KOPT-K1 (cell line): ENCODE data around the gene SPTBN5.

Experiments used
- H3K27ac ChIP-seq: fragments of 200-600 bp; sonication (generic); 2 replicates; pipeline ENCODE4 v1.5.1; 2016; ENCODE audit warnings: antibody characterized with exemption, mild to moderate bottlenecking, low read depth, low read length; ENCODE audit not compliant: poor library complexity, severe bottlenecking
- H3K36me3 ChIP-seq: fragments of 200-600 bp; sonication (generic); 2 replicates; pipeline ENCODE4 v1.5.1; 2017; ENCODE audit warnings: antibody characterized with exemption, mild to moderate bottlenecking, low read length, moderate library complexity; ENCODE audit not compliant: insufficient read depth
- H3K9me3 ChIP-seq: fragments of 200-600 bp; sonication (generic); 2 replicates; pipeline ENCODE4 v1.5.1; 2017; ENCODE audit warnings: antibody characterized with exemption, low read length, mild to moderate bottlenecking; ENCODE audit not compliant: insufficient read depth, poor library complexity, severe bottlenecking

Gene SPTBN5

DNA sequence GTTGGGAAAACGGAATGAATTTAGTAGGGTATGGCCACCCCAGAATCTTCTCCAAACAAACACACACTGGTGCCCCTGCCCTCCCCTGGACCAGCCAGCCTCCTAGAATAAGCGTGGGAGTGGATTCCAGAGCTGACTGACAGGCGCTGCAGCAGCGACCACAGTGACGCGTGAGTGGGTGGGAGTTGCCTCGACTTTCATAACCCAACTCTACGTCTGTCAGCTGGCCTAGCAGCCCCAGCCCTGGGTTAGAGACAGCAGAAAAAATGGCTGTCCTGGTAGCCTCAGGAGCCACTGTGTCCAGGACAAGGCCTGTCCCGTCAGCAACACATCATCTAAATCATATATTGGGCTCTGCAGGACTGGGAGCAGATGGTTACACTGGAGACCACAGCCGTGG lies 45.2 kb downstream of the SPTBN5 start:
- no peak overlapping the region for H3K27ac ChIP-seq
- peaks cover 6% of the 10 kb centered on the region; the same call in 1 of the 2 replicates for H3K36me3 ChIP-seq
- no peaks in the 10 kb centered on the region for H3K9me3 ChIP-seq

DNA sequence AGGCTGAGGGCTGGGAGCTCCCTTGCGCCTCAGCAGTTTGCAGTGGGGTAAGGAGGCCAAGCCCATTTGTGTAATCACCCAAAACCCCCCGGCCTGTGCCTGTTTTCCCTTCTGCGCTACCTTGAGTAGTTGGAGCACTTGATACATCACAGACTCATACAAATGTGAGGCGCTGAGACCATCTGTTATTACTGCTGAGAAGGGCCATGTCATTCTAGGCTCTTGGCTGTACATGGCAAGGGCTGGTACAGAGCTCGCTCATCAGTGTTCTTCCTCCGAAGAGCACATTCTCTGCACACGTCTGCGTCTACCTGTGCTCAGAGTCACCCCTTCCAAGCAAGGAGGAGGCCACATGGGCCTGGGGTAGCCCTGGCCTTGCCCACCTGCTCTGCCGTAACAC lies 45.9 kb downstream of the SPTBN5 start:
- H3K27ac ChIP-seq = no peak overlapping the region
- no peaks in the 10 kb centered on the region for H3K9me3 ChIP-seq
- peaks cover 6% of the 10 kb centered on the region; the same call in 1 of the 2 replicates for H3K36me3 ChIP-seq

DNA sequence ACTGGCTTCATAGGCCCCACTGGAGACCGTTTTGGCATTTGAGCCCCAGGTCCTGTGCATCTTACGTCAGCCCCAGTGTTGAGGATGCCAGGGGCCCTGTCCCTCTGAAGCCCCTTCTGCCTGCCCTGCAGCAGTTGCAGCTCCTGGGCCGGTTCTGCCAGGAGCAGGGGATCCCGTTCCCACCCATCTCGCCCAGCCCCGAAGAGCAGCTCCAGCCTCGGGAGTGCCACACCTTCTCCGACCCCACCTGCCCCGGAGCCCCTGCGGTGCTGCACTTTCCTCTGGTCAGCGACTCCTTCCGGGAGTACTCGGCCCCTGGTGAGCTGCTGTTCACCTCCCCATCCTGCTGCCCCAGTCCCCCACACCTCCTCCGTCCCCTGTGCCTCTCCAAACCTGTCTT lies 46.6 kb downstream of the SPTBN5 start:
- H3K27ac ChIP-seq = no peak overlapping the region
- peaks cover 6% of the 10 kb centered on the region; the same call in 1 of the 2 replicates for H3K36me3 ChIP-seq
- H3K9me3 ChIP-seq = no peaks in the 10 kb centered on the region

DNA sequence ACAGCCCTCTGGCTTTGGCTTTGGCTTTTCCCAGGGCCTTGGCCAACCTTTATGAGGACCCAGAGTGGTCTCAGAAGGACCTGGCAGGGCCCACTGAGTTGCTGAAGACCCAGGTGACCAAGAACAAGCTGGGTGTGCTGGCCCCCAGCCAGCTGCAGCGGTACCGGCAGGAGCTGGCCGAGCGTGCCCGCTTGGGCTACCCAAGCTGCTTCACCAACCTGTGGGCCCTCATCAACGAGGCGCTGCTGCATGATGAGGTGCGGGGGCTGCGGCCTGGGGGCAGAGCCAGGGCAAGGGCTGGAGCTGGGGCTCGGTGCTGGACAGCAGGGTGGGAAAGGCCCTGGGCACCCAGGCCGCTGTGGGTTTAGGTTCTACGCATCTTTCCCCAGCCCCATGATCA lies 49.0 kb downstream of the SPTBN5 start:
- no peaks in the 10 kb centered on the region for H3K9me3 ChIP-seq
- H3K27ac ChIP-seq = no peak overlapping the region
- peaks cover 6% of the 10 kb centered on the region; the same call in 1 of the 2 replicates for H3K36me3 ChIP-seq

DNA sequence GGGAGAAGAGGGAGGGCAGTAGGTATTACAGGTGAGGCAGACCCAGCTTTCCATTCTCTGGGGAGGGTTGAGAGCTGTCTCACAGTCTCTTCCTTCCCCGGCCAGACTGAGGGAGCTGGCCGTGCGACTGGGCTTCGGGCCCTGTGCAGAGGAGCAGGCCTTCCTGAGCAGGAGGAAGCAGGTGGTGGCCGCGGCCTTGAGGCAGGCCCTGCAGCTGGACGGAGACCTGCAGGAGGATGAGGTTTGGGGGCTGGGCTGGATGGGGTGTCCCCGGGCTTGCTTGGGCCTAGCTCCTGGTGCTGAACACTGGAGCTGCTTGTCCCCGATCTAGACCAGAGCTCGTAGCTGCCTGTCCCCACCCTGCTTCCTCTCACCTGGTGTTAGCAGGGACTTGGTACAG lies 50.3 kb downstream of the SPTBN5 start:
- Histone ChIP-seq H3K27ac (no peak overlapping the region), H3K9me3 (no peaks in the 10 kb centered on the region), H3K36me3 (peaks cover 6% of the 10 kb centered on the region; the same call in 1 of the 2 replicates)

DNA sequence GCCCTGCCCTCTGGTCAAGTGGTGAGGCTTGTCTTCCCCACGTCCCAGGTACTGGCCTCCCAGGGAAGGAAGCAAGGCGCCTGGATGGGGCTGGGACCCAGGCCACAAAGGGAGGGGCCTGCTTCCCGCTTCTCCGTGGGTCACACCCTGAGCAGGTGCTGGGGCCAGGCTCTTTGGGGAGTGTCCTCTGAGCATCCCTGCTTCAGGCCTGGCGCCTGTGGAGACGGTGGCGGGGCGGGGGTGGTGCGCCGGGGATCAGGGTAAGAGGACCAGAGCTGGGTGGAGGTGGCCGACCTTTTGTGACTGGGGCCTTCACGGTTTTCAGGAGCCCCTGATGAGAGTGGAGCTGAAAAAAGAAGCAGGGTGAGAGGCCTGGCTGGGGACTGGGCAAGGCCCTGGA lies 51.6 kb downstream of the SPTBN5 start:
- Histone ChIP-seq H3K9me3 (no peaks in the 10 kb centered on the region), H3K27ac (no peak overlapping the region), H3K36me3 (peaks cover under 1% of the 10 kb centered on the region; the same call in 1 of the 2 replicates)

DNA sequence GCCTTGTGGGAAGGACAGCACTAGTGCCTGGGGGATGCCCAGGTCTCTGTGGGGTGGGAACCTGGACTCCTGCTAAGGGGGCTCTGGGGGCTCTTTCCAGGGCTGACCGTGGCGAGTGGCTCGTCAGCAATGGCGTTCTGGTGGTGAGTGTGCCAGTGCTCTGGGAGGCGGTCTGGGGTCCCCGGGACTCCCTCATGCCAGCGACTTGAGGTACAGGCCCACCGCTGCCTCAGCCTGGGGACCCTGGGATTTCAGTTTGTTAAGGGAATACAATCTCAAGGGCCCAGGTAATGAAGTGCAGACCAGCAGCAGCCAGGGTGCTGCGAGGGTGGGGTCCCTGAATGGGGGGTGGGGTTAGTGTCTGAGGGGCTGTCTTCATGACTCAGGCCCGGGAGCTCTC lies 52.7 kb downstream of the SPTBN5 start:
- Histone ChIP-seq H3K27ac (no peak overlapping the region), H3K9me3 (no peaks in the 10 kb centered on the region), H3K36me3 (no peaks in the 10 kb centered on the region)

DNA sequence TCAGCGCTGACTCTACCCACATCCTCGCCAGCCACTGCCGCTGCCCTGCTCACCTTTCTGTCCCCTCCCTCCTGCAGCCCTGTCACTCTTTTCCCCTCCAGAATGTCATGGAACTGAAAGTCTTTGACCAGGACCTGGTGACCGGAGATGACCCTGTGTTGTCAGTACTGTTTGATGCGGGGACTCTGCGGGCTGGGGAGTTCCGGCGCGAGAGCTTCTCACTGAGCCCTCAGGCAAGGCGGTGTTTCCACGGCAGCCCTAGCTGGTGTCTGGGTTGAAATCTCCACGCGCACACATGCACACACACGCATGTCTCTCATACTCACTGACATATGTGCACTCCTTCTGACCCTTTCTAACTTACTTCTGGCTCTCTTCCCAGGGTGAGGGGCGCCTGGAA lies 53.2 kb downstream of the SPTBN5 start:
- Histone ChIP-seq H3K9me3 (no peaks in the 10 kb centered on the region), H3K27ac (no peak overlapping the region), H3K36me3 (no peaks in the 10 kb centered on the region)

DNA sequence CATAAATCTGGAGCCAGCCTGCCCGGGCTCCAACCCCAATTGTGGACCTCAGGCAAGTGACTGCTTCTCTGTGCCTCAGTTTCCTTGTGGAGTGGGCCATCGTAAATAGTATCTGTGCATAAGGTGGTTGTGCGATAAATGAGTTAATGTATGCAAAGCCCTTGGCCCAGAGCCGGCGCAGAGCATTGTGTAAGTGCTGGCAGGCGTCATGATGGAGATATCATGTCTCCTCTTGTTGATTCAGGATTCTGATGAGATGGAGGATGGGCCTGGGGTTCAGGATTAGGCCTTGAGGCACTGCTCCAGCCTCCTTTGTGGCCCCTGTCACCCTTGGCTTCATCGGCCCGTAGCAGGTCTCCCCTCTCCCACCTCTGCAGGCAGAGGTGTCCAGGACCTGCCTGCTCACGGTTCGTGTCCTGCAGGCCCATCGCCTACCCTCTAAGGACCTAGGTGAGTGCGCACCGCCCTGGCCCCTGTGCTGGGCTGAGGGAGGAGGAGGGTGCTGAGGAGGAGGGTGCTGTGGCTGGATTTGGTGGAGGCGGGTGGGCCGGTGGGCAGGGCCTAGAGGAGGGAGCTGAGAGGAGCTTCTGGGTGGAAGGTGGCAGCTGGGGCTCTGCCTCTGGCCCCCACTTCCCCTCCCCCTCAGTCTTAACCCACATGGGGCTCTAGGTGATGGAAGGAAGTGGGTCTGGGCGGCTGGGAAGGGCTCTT lies 53.9 kb downstream of the SPTBN5 start:
- Histone ChIP-seq H3K9me3 (no peaks in the 10 kb centered on the region), H3K27ac (no peak overlapping the region), H3K36me3 (no peaks in the 10 kb centered on the region)

DNA sequence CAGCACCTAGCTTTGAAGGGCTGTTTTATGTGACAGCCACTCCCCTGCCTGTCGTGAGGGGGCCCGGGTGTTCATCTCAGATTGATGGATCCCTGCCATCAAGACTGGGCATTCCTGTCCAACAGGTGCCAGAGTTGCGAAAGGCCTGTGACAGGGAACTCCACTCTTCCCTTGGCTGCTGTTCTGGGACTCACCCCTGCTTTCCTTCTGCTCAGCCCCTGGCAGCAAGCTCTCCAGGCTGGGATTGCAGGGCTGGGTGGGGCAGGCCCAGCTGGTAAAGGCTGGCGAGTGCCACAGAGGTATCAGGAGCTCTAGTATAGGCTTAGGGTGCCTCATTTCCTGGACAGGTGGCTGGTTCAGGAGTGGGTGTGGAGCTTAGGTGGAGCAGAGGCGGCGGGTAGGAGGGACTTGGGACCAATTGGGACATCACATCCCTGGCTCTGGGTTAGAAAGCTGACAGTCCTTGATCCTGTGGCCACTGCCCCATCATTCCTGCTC lies 55.4 kb downstream of the SPTBN5 start, which contains the start of gene PLA2G4B:
TSS of gene PLA2G4B (plus strand) at position 448 of the 498 bp plus-strand sequence. CDS start 67 bp downstream, outside the sequence.
- Histone ChIP-seq H3K9me3 (no peaks in the 10 kb centered on the region), H3K27ac (no peak within 1 kb of the TSS), H3K36me3 (no peaks in the 10 kb centered on the region)

DNA sequence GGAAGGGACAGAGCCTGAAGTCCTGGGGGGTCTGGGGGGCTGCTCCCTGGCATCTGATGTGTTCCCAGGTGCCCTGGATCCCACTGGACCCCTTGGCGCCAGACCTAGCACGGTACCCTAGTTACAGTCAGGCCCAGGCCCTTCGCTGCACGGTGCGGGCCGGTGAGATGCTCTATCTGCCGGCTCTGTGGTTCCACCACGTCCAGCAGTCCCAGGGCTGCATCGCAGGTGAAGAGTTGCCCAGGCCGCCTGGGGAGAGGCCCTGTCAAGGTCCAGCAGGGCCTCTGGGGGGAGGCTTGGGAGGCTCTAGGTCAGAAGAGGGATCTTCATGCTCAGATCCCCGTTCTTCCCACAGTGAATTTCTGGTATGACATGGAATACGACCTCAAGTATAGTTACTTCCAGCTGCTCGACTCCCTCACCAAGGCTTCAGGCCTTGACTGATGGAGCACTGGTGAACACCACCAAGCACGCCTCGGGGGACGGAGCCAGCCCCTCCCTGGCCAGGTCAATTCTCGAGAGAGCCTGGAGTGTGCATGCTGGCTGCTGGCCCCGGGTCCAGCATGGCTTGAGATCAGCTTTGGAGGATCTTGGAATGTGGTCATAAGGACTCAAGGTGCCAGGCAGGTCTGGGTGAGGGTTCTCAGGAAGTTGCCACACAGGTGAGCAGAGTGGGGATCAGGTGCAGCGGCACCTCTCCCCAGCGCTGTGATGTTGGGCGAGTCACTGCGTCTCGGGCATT lies 57.0 kb downstream of the SPTBN5 start:
- H3K27ac ChIP-seq = no peak overlapping the region

DNA sequence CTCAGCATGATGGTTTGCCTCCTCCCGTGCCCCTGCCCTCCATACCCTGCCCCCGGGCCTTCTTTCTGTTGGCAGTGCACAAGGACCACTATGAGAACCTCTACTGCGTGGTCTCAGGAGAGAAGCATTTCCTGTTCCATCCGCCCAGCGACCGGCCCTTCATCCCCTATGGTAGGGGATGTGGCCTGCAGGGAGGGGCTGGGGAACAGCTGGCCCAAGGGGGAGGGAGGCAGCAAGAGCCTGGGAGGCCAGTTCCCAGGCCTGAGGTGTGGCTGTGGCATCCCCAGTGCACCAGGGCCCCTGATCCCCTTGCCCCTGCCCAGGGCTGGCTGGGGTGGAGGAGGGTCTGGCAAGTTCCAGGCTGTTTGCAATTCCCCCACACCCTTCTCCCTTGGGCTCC lies 57.8 kb downstream of the SPTBN5 start:
- Histone ChIP-seq H3K36me3 (no peaks in the 10 kb centered on the region), H3K9me3 (no peaks in the 10 kb centered on the region), H3K27ac (no peak overlapping the region)

More for the DNA sequence above, 57.0 kb downstream of the SPTBN5 start:
- Histone ChIP-seq H3K9me3 (no peaks in the 10 kb centered on the region), H3K36me3 (no peaks in the 10 kb centered on the region)

DNA sequence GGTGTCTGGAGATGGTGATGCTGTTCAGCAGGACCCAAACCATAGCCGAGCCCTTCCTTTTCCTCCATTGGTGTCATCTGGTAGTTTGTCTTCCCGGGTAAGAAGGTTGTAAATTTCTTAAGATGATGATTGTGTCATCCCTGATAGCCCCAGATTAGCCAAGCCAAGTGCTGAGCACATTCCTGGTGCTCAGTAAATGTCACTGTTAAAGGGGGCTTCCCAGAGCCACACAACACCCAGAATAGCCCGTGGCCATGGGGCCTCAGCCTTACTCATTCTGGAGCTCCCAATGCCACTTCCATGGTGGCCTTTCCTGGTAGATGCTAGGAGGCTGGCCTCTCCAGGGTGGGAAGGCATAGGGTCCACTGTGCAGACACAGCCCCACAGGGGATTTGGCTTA lies 59.8 kb downstream of the SPTBN5 start:
- Histone ChIP-seq H3K36me3 (no peaks in the 10 kb centered on the region), H3K9me3 (no peaks in the 10 kb centered on the region), H3K27ac (no peak overlapping the region)

DNA sequence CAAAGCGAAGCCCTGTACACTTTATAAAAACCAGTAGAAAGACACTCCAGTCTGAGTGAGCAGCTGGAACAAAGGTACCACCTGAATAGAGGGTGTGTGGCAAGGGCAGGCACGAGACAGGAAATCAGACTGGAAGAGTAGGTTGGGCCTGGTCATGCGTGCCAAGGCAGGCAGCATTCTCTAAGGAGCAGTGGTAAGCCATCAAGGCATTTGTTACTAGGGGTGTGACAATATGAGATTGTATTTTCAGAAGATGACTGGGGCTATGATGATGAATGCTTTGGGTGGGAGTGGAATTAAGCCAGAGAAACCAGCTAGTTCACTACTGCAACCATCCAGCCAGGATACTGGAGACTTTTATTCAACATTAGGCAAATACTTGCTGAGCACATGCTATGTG lies 61.0 kb downstream of the SPTBN5 start:
- H3K36me3 ChIP-seq = no peaks in the 10 kb centered on the region
- no peaks in the 10 kb centered on the region for H3K9me3 ChIP-seq
- no peak overlapping the region for H3K27ac ChIP-seq

DNA sequence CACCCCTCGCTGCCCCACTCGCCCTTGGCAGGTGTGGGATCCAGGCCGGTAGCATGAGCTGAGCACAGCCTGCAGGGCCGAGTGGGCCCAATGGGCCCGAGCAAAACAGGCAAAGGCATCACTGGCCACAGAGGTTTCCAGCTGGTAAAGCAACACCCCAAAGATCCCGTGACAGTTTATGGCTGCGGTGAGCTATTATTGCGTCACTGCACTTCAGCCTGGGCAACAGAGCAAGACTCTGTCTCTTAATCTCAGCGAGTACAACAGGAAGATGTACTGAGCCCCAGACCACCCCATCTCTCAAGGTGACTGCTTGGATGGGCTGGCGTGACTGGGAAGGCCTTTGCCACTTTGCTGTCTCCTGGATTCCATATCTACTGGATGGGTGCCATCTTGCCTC lies 61.6 kb downstream of the SPTBN5 start:
- Histone ChIP-seq H3K27ac (no peak overlapping the region), H3K36me3 (no peaks in the 10 kb centered on the region), H3K9me3 (no peaks in the 10 kb centered on the region)
